ENCODE data around the gene TEAD3.

The TEAD3 gene

GRCh38 chr6:35490821-35491557, 5.9 kb downstream of the TEAD3 start:
- no peak for DNase-seq

DNA sequence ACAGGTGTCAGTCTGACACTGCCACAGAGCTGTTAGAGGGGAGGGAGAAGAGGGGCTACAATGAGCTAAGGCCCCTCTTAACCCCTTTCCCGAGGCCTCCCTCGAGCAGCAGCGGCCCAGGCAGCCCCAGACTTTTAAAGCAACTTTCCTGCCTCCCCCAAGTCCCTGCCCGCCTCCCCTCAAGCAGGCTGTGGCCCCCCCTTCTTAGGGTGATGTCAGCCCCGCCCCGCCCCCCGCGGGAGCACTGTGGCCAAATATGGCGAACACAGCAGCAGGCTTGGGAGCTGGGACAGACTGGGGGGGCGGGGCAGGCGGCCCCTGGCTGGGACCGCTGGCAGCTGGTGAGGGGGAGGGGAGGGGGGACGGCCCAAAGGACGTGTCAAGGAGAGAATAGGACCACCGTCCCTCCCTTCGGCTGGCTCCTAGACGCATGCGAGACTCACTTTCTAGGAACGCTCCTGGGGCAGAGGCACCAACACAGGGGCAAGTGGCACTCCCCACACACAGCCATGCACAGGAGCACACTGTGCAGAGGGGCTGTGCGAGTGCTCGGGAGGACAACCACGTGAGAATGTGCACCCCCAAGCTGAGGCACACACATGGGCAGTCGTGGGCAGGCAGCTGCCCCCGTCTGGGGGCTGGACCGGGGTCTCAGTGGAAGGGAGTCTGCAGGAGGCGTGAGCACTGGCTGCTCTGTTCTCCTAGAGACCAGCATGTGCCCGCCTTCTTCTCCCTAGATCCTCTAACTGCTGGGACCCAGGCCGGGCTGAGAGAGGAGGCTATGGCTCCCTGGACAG, 6.7 kb downstream of the TEAD3 start:
- DNase-seq, result no peak

DNA sequence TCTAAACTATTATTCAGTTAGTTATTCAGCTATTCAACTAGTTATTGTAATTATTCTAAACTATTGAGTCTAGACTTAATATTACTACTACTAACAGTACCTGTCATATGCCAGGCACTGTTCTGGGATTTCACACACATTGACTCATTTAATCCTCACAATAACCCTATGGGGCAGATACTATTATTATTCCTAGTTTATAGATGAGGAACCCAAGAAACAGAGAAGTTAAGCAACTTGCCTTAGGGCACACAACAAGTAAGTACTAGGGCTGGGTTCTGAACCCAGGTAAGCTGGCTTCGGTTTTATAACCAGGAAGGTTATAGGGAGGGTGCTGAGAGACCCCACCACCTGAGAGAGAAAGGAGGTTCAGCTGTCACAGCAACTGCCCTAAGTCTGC, 7.8 kb downstream of the TEAD3 start:
- DNase-seq, result no peak

- DNase-seq, result no peak
Measured at GRCh38 chr6:35488517-35488862, 8.4 kb downstream of the TEAD3 start.

DNA sequence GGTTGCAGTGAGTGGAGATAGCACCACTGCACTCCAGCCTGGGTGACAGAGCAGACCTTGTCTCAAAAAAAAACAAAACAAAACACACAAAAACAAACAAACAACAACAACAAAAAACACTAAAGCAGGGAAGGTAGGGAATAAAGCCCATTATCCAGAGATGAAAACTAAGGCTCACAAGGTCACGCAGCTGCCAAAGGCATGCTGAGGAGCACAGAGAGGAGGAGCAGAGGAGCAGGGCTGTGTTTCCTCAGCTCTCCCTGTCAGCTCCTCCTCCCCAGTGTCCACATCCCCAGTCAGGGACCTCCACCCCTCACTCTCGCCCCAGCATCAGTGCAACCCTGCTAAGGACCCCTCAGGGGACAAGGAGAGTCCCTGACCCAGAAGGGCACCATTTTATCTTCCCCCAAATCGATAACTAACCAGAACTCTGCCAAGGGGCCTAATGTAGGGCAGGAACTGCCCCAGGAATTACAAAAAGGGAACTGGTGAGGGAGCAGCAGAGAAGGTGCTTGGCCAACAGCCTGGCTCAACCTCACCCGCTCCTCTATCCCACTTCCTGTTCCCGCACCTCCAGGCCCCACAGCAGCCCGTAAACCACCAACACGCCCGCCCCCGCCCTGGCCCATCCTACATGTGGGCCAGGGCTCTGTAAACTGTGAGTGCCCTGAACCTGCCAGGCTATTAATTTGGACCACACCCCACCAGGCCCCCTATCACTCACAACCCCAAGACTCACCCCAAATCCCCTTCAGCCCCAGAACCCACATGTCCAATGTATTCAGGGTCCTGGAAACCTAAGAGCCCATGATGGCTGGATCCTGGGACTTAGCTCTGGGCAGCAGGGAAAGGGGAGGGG, 9.0 kb downstream of the TEAD3 start:
- no peak for DNase-seq

- DNase-seq, result no peak
Measured at GRCh38 chr6:35486005-35486925, 10.6 kb downstream of the TEAD3 start.

- no peak for DNase-seq
Measured at GRCh38 chr6:35485402-35485877, 11.4 kb downstream of the TEAD3 start.

DNA sequence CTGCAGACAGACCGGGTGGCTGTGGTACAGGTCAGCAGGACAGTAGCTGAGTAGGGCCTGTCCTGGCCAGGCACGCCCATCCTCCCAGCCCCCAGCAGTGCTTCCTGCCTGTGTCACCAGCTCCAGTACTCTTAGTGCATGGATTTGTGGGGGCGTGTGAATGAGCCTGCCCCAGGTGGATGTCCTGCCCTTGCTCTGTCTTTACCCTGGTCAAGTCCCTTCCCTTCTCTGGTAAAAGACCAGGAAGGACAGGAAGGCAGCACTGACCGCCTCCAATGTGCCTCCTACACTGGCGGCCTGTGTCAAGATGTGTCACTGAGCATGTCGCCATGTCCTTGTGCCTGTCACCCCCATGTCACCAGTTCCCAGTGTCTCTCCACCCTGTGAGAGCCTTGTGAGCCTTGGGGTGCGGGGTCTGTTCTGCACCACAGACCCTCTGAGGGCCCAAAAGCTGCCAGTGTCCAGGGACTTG, 11.9 kb downstream of the TEAD3 start:
- DNase-seq, result no peak

- DNase-seq, result no peak
Measured at GRCh38 chr6:35483893-35484645, 12.8 kb downstream of the TEAD3 start.

- DNase-seq, result no peak
Measured at GRCh38 chr6:35483490-35483889, 13.4 kb downstream of the TEAD3 start.

DNA sequence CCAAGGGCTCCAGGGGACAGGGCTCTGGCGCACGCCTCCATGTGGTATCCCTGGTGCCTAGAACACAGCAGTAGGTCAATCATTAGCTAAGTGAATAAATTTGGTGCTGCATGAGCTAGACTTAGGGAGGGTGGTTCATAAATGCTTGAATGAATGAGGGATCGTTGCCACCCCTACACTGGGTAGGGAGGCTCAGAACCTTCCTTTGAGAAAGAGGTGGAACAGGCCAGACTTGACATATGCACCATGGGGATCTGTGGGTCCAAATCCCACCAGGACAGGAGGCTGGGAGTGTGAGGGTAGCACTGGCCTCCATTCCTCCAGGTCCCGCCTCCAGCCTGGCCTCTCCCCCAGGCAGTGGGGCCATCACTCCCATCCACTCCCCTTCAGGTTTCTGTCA, 13.8 kb downstream of the TEAD3 start:
- no peak for DNase-seq

DNA sequence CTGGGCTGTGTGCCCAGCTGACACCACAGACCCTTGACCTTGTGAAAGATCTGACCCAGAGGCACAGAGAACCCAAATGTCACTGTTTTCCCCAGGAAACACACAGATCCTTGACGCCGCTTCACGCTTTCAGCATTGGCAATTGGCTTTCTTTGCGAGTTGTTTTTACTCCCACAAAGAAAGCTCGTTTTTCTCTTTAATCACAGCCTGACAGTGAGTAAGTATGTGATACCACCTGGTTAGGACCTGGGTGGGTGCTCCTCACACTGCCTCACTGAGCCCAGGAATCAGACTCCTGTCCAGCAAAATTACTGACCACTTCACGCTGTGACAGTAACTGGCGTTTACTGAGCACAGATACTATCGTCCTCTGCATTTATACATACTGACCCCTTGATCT, 15.7 kb downstream of the TEAD3 start:
- no peak for DNase-seq

DNA sequence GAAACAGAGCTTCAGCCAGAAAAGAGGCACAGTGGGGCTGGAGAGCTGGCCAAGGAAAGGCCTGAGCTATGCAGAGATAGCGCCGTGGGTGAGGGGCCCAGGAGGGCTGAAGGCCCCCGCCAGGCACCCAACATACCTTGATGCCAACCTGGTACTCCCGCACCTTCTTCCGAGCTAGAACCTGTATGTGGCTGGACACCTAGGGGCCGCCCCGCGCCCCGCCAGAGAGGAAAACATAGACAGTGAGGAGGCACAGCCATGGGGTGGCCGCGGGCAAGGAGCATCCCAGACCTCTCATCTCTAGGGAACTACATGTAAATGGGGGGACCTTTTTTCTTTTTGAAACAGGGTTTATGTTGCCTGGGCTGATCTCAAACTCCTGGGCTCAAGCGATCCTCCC, 16.7 kb downstream of the TEAD3 start:
- no peak for DNase-seq

GRCh38 chr6:35478259-35478658, 18.6 kb downstream of the TEAD3 start:
- no peak for DNase-seq

DNA sequence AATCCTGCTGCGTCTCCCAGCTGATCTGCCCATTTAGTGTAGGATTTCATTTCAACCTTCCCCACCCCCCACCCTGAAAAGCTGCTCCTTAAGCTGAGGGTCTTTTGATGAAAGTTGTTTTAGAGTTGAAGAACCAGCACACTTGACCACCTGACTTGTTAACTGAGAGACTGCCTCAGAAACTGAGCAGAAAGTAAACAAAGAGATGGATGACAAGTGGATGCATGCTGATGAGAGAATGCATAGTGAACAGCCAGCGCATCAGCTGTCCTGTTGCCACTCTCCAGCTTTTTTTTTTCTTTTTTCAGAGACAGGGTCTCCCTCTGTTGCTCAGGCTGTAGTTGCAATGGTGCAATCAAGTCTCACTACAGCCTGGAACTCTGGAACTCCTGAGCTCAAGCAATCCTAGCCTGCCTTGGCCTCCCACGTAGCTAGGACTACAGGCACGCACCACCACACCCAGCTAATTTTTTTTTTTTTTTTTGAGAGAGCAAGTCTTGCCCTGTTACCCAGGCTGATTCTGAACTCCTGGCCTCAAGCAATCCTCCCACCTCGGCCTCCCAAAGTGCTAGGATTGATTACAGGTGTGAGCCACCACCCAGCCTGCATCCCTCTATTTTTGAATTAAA, 19.2 kb downstream of the TEAD3 start:
- no peak for DNase-seq

GRCh38 chr6:35477028-35477427, 19.9 kb downstream of the TEAD3 start:
- no peak for DNase-seq

- DNase-seq, result no peak
Measured at GRCh38 chr6:35476004-35476403, 20.9 kb downstream of the TEAD3 start.

- no peak for DNase-seq
Measured at GRCh38 chr6:35475573-35475972, 21.3 kb downstream of the TEAD3 start.

DNA sequence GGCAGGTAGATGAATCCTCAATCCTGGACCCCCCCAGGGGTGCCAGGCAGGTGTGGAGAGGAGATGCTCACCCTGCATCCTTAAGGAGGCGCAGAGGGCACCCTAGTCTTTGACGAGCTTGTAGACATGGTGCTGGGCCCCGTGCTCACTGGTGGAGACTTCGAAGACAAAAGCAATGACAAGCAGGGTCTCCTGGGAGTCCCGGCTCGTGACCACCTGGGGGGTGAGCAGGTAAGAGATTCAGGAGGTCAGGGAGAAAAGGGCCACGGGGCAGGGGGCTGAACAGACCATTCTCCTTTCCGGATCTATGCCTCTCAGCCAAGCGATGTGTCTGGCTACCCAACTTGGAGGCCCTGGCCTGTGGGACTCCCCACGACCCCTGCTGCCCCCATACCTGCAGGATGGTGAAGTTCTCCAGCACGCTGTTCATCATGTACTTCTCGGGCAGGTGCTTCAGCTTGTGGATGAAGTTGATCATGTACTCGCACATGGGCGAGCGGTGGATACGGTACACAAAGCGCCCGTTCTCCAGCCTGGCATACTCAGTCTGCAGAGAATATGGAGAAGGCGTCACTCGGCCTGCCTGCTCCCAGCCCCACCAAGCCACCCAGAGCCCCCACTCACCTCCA, 21.8 kb downstream of the TEAD3 start:
- DNase-seq, result no peak

- no peak for DNase-seq
Measured at GRCh38 chr6:35474131-35474941, 22.5 kb downstream of the TEAD3 start.

Data from NCI-H774 (cell line).